ENCODE results near the gene OR10A2.

DNA sequence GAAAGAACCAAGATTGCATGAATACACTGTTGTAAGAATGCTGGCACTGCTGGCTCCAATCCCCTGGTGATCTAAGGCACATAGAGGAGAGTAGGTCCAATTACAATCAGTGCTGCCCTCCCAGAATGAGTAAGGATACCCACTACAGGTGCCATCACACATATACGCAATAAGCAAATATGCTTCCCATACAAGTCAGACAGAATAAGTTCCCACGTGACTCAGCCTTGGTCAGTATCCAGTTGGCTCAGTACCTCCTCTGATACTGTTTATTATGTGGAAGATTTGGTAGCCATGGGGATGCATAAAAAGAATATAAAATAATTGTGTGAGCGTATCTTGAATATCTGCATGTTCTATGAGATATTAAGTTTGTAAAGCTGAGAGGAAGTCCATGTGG lies 49.1 kb downstream of the OR10A2 start:
- TF ChIP-seq, protein P1, sequence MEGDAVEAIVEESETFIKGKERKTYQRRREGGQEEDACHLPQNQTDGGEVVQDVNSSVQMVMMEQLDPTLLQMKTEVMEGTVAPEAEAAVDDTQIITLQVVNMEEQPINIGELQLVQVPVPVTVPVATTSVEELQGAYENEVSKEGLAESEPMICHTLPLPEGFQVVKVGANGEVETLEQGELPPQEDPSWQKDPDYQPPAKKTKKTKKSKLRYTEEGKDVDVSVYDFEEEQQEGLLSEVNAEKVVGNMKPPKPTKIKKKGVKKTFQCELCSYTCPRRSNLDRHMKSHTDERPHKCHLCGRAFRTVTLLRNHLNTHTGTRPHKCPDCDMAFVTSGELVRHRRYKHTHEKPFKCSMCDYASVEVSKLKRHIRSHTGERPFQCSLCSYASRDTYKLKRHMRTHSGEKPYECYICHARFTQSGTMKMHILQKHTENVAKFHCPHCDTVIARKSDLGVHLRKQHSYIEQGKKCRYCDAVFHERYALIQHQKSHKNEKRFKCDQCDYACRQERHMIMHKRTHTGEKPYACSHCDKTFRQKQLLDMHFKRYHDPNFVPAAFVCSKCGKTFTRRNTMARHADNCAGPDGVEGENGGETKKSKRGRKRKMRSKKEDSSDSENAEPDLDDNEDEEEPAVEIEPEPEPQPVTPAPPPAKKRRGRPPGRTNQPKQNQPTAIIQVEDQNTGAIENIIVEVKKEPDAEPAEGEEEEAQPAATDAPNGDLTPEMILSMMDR (IDR thresholded peaks at IDR 0.05) = no peak
- no peak for TF ChIP-seq POLR2A (IDR thresholded peaks at IDR 0.05; ENCODE audit: low read depth)
- TF ChIP-seq EP300 (IDR thresholded peaks at IDR 0.05) = no peak
